Measurements from ENCODE around the gene SLC25A23.

SLC25A23 gene

DNA sequence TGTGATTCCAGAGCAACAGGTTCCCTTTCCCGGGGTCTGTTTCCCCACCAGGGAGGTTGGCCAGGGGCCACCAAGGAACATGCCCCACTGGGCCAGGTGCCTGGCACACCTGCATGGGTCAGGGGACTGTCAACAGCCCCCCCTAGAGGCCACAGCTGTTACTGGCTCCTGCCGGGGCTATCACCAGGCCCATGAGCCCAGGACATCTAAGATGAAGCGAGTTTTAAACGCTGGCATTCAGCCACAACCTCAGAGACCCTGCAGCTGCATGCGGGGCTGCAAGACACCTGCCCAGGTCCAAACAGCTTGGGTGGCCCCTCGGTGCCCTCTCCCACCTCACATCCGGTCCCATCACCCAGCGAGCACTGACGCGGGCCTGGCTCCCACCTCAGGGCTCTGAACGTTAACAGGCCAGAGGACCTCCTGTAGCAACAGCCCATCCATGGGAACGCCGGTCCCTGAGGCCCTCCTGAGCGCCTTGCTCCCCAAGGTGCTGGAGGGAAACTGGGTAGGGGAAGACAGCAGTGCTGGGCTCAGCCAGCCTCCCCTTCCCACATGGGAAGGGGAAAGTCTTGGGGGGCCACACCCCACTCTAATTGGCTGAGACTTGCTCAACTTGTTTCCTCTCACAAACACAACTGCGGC is 47.0 kb downstream of the SLC25A23 start (continued):
- TF ChIP-seq, protein P1, sequence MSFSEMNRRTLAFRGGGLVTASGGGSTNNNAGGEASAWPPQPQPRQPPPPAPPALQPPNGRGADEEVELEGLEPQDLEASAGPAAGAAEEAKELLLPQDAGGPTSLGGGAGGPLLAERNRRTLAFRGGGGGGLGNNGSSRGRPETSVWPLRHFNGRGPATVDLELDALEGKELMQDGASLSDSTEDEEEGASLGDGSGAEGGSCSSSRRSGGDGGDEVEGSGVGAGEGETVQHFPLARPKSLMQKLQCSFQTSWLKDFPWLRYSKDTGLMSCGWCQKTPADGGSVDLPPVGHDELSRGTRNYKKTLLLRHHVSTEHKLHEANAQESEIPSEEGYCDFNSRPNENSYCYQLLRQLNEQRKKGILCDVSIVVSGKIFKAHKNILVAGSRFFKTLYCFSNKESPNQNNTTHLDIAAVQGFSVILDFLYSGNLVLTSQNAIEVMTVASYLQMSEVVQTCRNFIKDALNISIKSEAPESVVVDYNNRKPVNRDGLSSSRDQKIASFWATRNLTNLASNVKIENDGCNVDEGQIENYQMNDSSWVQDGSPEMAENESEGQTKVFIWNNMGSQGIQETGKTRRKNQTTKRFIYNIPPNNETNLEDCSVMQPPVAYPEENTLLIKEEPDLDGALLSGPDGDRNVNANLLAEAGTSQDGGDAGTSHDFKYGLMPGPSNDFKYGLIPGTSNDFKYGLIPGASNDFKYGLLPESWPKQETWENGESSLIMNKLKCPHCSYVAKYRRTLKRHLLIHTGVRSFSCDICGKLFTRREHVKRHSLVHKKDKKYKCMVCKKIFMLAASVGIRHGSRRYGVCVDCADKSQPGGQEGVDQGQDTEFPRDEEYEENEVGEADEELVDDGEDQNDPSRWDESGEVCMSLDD (tag by site-specific recombination; IDR thresholded peaks at IDR 0.05) = no peak
- TF ChIP-seq ZNF530 (tag by site-specific recombination; IDR thresholded peaks at IDR 0.05; ENCODE audit: low read depth) (no peak), HOXA7 (CRISPR knock-in tag; IDR thresholded peaks at IDR 0.05; ENCODE audit: borderline replicate concordance) (no peak), ZNF658 (tag by site-specific recombination; IDR thresholded peaks at IDR 0.05) (no peak), ZNF24 (tag by site-specific recombination; IDR thresholded peaks at IDR 0.05) (no peak), SP3 (tag by site-specific recombination; IDR thresholded peaks at IDR 0.05) (no peak), ZNF664 (tag by site-specific recombination; IDR thresholded peaks at IDR 0.05) (no peak), ZNF394 (tag by site-specific recombination; IDR thresholded peaks at IDR 0.05; ENCODE audit: borderline replicate concordance) (no peak), ZEB2 (tag by site-specific recombination; IDR thresholded peaks at IDR 0.05) (peak; percentile 59; the same call in 1 of the 2 replicates), ZNF211 (tag by site-specific recombination; IDR thresholded peaks at IDR 0.05; ENCODE audit: low read depth) (no peak), ZNF670 (tag by site-specific recombination; IDR thresholded peaks at IDR 0.05; ENCODE audit: low read depth) (no peak), ZNF423 (tag by site-specific recombination; IDR thresholded peaks at IDR 0.05) (peak; percentile 32; the same call in 1 of the 2 replicates), ZNF140 (tag by site-specific recombination; IDR thresholded peaks at IDR 0.05) (no peak), ZNF561 (tag by site-specific recombination; IDR thresholded peaks at IDR 0.05; ENCODE audit: borderline replicate concordance) (no peak), ZNF621 (tag by site-specific recombination; IDR thresholded peaks at IDR 0.05) (no peak), KLF7 (tag by site-specific recombination; IDR thresholded peaks at IDR 0.05; ENCODE audit: borderline replicate concordance) (no peak), ZNF514 (tag by site-specific recombination; IDR thresholded peaks at IDR 0.05) (no peak), ZNF146 (tag by site-specific recombination; IDR thresholded peaks at IDR 0.05) (no peak)
- TF ChIP-seq, protein P2, sequence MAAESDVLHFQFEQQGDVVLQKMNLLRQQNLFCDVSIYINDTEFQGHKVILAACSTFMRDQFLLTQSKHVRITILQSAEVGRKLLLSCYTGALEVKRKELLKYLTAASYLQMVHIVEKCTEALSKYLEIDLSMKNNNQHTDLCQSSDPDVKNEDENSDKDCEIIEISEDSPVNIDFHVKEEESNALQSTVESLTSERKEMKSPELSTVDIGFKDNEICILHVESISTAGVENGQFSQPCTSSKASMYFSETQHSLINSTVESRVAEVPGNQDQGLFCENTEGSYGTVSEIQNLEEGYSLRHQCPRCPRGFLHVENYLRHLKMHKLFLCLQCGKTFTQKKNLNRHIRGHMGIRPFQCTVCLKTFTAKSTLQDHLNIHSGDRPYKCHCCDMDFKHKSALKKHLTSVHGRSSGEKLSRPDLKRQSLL (tag by site-specific recombination; IDR thresholded peaks at IDR 0.05) = no peak
- TF ChIP-seq, protein P3, sequence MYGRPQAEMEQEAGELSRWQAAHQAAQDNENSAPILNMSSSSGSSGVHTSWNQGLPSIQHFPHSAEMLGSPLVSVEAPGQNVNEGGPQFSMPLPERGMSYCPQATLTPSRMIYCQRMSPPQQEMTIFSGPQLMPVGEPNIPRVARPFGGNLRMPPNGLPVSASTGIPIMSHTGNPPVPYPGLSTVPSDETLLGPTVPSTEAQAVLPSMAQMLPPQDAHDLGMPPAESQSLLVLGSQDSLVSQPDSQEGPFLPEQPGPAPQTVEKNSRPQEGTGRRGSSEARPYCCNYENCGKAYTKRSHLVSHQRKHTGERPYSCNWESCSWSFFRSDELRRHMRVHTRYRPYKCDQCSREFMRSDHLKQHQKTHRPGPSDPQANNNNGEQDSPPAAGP (tag by site-specific recombination; IDR thresholded peaks at IDR 0.05) = no peak
- TF ChIP-seq, protein P4, sequence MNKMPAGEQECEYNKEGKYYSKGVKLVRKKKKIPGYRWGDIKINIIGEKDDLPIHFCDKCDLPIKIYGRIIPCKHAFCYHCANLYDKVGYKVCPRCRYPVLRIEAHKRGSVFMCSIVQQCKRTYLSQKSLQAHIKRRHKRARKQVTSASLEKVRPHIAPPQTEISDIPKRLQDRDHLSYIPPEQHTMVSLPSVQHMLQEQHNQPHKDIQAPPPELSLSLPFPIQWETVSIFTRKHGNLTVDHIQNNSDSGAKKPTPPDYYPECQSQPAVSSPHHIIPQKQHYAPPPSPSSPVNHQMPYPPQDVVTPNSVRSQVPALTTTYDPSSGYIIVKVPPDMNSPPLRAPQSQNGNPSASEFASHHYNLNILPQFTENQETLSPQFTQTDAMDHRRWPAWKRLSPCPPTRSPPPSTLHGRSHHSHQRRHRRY (tag by site-specific recombination; IDR thresholded peaks at IDR 0.05) = no peak
- TF ChIP-seq, protein P5, sequence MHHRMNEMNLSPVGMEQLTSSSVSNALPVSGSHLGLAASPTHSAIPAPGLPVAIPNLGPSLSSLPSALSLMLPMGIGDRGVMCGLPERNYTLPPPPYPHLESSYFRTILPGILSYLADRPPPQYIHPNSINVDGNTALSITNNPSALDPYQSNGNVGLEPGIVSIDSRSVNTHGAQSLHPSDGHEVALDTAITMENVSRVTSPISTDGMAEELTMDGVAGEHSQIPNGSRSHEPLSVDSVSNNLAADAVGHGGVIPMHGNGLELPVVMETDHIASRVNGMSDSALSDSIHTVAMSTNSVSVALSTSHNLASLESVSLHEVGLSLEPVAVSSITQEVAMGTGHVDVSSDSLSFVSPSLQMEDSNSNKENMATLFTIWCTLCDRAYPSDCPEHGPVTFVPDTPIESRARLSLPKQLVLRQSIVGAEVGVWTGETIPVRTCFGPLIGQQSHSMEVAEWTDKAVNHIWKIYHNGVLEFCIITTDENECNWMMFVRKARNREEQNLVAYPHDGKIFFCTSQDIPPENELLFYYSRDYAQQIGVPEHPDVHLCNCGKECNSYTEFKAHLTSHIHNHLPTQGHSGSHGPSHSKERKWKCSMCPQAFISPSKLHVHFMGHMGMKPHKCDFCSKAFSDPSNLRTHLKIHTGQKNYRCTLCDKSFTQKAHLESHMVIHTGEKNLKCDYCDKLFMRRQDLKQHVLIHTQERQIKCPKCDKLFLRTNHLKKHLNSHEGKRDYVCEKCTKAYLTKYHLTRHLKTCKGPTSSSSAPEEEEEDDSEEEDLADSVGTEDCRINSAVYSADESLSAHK (tag by site-specific recombination; IDR thresholded peaks at IDR 0.05) = no peak
- TF ChIP-seq, protein P6, sequence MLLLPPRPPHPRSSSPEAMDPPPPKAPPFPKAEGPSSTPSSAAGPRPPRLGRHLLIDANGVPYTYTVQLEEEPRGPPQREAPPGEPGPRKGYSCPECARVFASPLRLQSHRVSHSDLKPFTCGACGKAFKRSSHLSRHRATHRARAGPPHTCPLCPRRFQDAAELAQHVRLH (tag by site-specific recombination; IDR thresholded peaks at IDR 0.05) = no peak
- TF ChIP-seq, protein P7, sequence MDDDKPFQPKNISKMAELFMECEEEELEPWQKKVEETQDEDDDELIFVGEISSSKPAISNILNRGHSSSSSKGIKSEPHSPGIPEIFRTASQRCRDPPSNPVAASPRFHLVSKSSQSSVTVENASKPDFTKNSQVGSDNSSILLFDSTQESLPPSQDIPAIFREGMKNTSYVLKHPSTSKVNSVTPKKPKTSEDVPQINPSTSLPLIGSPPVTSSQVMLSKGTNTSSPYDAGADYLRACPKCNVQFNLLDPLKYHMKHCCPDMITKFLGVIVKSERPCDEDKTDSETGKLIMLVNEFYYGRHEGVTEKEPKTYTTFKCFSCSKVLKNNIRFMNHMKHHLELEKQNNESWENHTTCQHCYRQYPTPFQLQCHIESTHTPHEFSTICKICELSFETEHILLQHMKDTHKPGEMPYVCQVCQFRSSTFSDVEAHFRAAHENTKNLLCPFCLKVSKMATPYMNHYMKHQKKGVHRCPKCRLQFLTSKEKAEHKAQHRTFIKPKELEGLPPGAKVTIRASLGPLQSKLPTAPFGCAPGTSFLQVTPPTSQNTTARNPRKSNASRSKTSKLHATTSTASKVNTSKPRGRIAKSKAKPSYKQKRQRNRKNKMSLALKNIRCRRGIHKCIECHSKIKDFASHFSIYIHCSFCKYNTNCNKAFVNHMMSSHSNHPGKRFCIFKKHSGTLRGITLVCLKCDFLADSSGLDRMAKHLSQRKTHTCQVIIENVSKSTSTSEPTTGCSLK (tag by site-specific recombination; IDR thresholded peaks at IDR 0.05) = no peak
- TF ChIP-seq, protein P8, sequence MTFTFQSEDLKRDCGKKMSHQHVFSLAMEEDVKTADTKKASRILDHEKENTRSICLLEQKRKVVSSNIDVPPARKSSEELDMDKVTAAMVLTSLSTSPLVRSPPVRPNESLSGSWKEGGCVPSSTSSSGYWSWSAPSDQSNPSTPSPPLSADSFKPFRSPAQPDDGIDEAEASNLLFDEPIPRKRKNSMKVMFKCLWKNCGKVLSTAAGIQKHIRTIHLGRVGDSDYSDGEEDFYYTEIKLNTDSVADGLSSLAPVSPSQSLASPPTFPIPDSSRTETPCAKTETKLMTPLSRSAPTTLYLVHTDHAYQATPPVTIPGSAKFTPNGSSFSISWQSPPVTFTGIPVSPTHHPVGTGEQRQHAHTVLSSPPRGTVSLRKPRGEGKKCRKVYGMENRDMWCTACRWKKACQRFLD (tag by site-specific recombination; IDR thresholded peaks at IDR 0.05) = no peak
- TF ChIP-seq, protein P9, sequence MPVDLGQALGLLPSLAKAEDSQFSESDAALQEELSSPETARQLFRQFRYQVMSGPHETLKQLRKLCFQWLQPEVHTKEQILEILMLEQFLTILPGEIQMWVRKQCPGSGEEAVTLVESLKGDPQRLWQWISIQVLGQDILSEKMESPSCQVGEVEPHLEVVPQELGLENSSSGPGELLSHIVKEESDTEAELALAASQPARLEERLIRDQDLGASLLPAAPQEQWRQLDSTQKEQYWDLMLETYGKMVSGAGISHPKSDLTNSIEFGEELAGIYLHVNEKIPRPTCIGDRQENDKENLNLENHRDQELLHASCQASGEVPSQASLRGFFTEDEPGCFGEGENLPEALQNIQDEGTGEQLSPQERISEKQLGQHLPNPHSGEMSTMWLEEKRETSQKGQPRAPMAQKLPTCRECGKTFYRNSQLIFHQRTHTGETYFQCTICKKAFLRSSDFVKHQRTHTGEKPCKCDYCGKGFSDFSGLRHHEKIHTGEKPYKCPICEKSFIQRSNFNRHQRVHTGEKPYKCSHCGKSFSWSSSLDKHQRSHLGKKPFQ (tag by site-specific recombination; IDR thresholded peaks at IDR 0.05) = no peak

Measured in HEK293 (cell line).